Measurements from ENCODE around the gene ANKRD52. TPM values are rescaled to one million over a fixed set of nuclear protein-coding genes. Genes with fewer than 3 reads are reported as not detected.
A peak's percentile ranks its signal among the peaks of the same experiment; 100 is the strongest.

Gene ANKRD52
- total RNA-seq, 1 experiment from 2014 or later: 56.6 TPM

- intact Hi-C loops (cut with micrococcal nuclease): loop anchor here (5.0 kb wide), 1 partner anchor 35 kb away; the partner anchor contains the start of gene ANKRD52
- peak within 1 kb of the TSS; percentile 91 to 92 for H3K4me3 ChIP-seq (replicated peaks in 1 of 2; ENCODE audit: low read depth in 1 of 2, low read length in 2 of 2)
- H3K4me1 ChIP-seq (ENCODE audit: control insufficient read depth in 1 of 2, insufficient read depth in 2 of 2, low read length in 2 of 2): peaks cover 8 to 35% of the 10 kb centered on the region in 2 experiments; a peak in 3 of 4 replicates
- H3K9me2 ChIP-seq (ENCODE audit: insufficient read depth): no peaks in the 10 kb centered on the region
- no peaks in the 10 kb centered on the region; a peak in 1 of 4 replicates for H3K36me3 ChIP-seq (ENCODE audit: control insufficient read depth in 1 of 2, insufficient read depth in 2 of 2, low read length in 2 of 2)
- ChIA-PET CTCF (interaction anchor here (0.8 to 2.6 kb wide), 9 partner anchors 11 to 483 kb away, joined by 3 to 16 read pairs (median 5); partner anchors contain the start of genes SMARCC2 and ZC3H10), POLR2A (interaction anchor here (0.7 to 2.5 kb wide), 19 partner anchors 12 to 503 kb away, joined by 3 to 13 read pairs (median 4); partner anchors contain the start of genes ANKRD52, CNPY2, COQ10A and ESYT1), RAD21 (ENCODE audit: low non-redundant PET in 1 of 2, low total read pairs in 2 of 2, uncharacterized antibody in 2 of 2, unreplicated experiment in 2 of 2) (interaction anchor here in 1 of 2 experiments (0.6 to 0.9 kb wide), 2 partner anchors 16 to 64 kb away, joined by 5 to 6 read pairs; partner anchors contain the start of gene MYL6)
- peak within 1 kb of the TSS; percentile 82 for H3K27ac ChIP-seq (ENCODE audit: low read depth, low read length)
- TSS peak; percentile 64 for BruUV-seq (replicated peaks)
- no peak for TF ChIP-seq ELF1 (IDR thresholded peaks at IDR 0.05; ENCODE audit: borderline replicate concordance, low read depth)
- peak; percentile 79 for TF ChIP-seq POLR2A (IDR thresholded peaks at IDR 0.05; ENCODE audit: borderline replicate concordance, extremely low read depth, insufficient read depth, insufficient read length)
- TF ChIP-seq MAX (IDR thresholded peaks at IDR 0.05): peak; percentile 70
- peak; percentile 74; the same call in 1 of the 2 replicates for TF ChIP-seq ZFX (IDR thresholded peaks at IDR 0.05)
- peak; percentile 86; the same call in 1 of the 2 replicates for TF ChIP-seq SIN3A (IDR thresholded peaks at IDR 0.05; ENCODE audit: low read depth)
- TF ChIP-seq CBX3 (IDR thresholded peaks at IDR 0.05; ENCODE audit: low read depth): no peak
- TF ChIP-seq TCF7L2 (IDR thresholded peaks at IDR 0.05; ENCODE audit: borderline replicate concordance, extremely low read depth, insufficient read depth, insufficient read length): peak; percentile 22
- TF ChIP-seq POLR2AphosphoS5 (IDR thresholded peaks at IDR 0.05; ENCODE audit: low read depth, low read length): peak; percentile 95
- ATAC-seq: peak; percentile 81
- no peaks in the 10 kb centered on the region for H3K9me3 ChIP-seq (ENCODE audit: control insufficient read depth in 1 of 2, insufficient read depth in 1 of 2, low read depth in 1 of 2, low read length in 2 of 2)
- peak within 1 kb of the TSS; percentile 94 for H3K4me2 ChIP-seq (ENCODE audit: low read length)
- H3K27me3 ChIP-seq (ENCODE audit: insufficient read depth, low read length): no peaks in the 10 kb centered on the region
- DNase-seq (ENCODE audit: low read depth, low spot score): peak; percentile 89
- no peaks in the 10 kb centered on the region for H4K20me1 ChIP-seq (ENCODE audit: insufficient read depth)
- H3K9ac ChIP-seq (ENCODE audit: low read length): peak within 1 kb of the TSS; percentile 83
- H2AFZ ChIP-seq (ENCODE audit: low read depth, low read length, poor library complexity, severe bottlenecking): peak within 1 kb of the TSS; percentile 35
- peaks cover 15% of the 10 kb centered on the region for H3K79me2 ChIP-seq (ENCODE audit: insufficient read depth, low read length)
Measured at GRCh38 chr12:56221757-56222530, 36.2 kb downstream of the ANKRD52 start, which contains the start of gene RNF41. RNF41 (minus strand) TSS chr12:56221922; CDS start chr12:56214047, 7,875 bp downstream.

All from HCT116 (cell line).